T-helper 2 cell (primary cell): ENCODE results near the gene TMEM183A.
"Not testable (repeated sequence)": the region's sequence is repeated elsewhere in the genome, so short reads cannot be mapped to it uniquely, and the experiment has no call there.

Source experiments
- DNase-seq, 5 experiments: peaks; one replicate each; pipeline versions ENCODE4 v3.0.0 to v3.0.0-alpha.2; 2012 to 2022

Gene TMEM183A

GRCh38 chr1:202987922-202988583 is 19.1 kb upstream of the TMEM183A start:
- no peak for DNase-seq

- DNase-seq, result no peak
Measured at GRCh38 chr1:202989879-202990278, 17.3 kb upstream of the TMEM183A start.

- DNase-seq, result no peak
Measured at GRCh38 chr1:202991112-202991511, 16.1 kb upstream of the TMEM183A start.

GRCh38 chr1:202994756-202995155 is 12.4 kb upstream of the TMEM183A start:
- DNase-seq, result no peak

- DNase-seq, result peak in 4 of 5 experiments; percentile 36 to 60 (median 38)
Measured at GRCh38 chr1:202998836-202999750, 8.1 kb upstream of the TMEM183A start.

GRCh38 chr1:203000217-203000944 is 6.8 kb upstream of the TMEM183A start:
- DNase-seq, result no peak

GRCh38 chr1:203001986-203002385 is 5.2 kb upstream of the TMEM183A start:
- DNase-seq, result no peak

- DNase-seq, result no peak
Measured at GRCh38 chr1:203002951-203003350, 4.2 kb upstream of the TMEM183A start.

GRCh38 chr1:203005395-203006142 is 1.6 kb upstream of the TMEM183A start:
- not testable (repeated sequence) for DNase-seq

GRCh38 chr1:203009185-203009584 is 2.0 kb downstream of the TMEM183A start:
- DNase-seq, result no peak

- DNase-seq, result no peak
Measured at GRCh38 chr1:203011582-203011981, 4.4 kb downstream of the TMEM183A start.

GRCh38 chr1:203017061-203017460 is 9.9 kb downstream of the TMEM183A start:
- no peak for DNase-seq

- DNase-seq, result no peak
Measured at GRCh38 chr1:203017692-203018091, 10.5 kb downstream of the TMEM183A start.

GRCh38 chr1:203022855-203023254 is 15.7 kb downstream of the TMEM183A start:
- not testable (repeated sequence) for DNase-seq

GRCh38 chr1:203025686-203026030 is 18.5 kb downstream of the TMEM183A start:
- DNase-seq, result no peak

- peak; percentile 72 to 92 (median 77) for DNase-seq
Measured at GRCh38 chr1:203026031-203026665, 19.0 kb downstream of the TMEM183A start, which contains the start of gene PPFIA4. Gene PPFIA4, plus strand, starts transcription at chr1:203026491. Its CDS starts 12,518 bp downstream, at chr1:203039009.

GRCh38 chr1:203026666-203027663 is 19.8 kb downstream of the TMEM183A start:
- DNase-seq, result no peak

- no peak for DNase-seq
Measured at GRCh38 chr1:203028067-203028783, 21.1 kb downstream of the TMEM183A start.

- DNase-seq, result no peak
Measured at GRCh38 chr1:203028784-203029553, 21.8 kb downstream of the TMEM183A start.
